H7 (cell line): Measurements from ENCODE around the gene SORCS1. TPM values are rescaled to one million over a fixed set of nuclear protein-coding genes. Genes with fewer than 3 reads are reported as not detected.
A peak's percentile ranks its signal among the peaks of the same experiment; 100 is the strongest.

ENCODE experiments used
- DNase-seq: peaks from one replicate; pipeline ENCODE4 v3.0.0; 2012
- H3K27me3 ChIP-seq: 2 replicates; pipeline ENCODE4 v1.6.0; 2011; ENCODE audit warnings: mild to moderate bottlenecking, low read length; ENCODE audit not compliant: control insufficient read depth, insufficient read depth
- H3K36me3 ChIP-seq: replicated peaks from 2 replicates; pipeline ENCODE4 v1.5.1; 2011; ENCODE audit warnings: low read length; ENCODE audit not compliant: control insufficient read depth, insufficient read depth
- H3K4me3 ChIP-seq: 2 replicates; pipeline ENCODE4 v1.5.1; 2011; ENCODE audit warnings: low read depth, mild to moderate bottlenecking, control low read depth, low read length, moderate library complexity; ENCODE audit not compliant: insufficient read depth
- total RNA-seq: library from RNA; depleted of rRNA; stranded (reverse); fragments of >200 nt; shearing (Covaris generic); gene quantifications from 2 replicates; pipeline ENCODE4 v1.2.3, GENCODE V29; 2014

Gene SORCS1
- total RNA-seq, 1 experiment from 2014 or later, result 1.3 TPM

GRCh38 chr10:106804992-106805582 lies 359.4 kb downstream of the SORCS1 start:
- H3K27me3 ChIP-seq, result no peaks in the 10 kb centered on the region
- no peaks in the 10 kb centered on the region for H3K36me3 ChIP-seq
- no peak for DNase-seq
- H3K4me3 ChIP-seq, result no peak overlapping the region

- no peak overlapping the region for H3K4me3 ChIP-seq
- no peak for DNase-seq
- no peaks in the 10 kb centered on the region for H3K27me3 ChIP-seq
- no peaks in the 10 kb centered on the region for H3K36me3 ChIP-seq
Observed at GRCh38 chr10:106802949-106803348, 361.6 kb downstream of the SORCS1 start.

GRCh38 chr10:106799776-106800175 lies 364.7 kb downstream of the SORCS1 start:
- no peaks in the 10 kb centered on the region for H3K27me3 ChIP-seq
- H3K36me3 ChIP-seq, result no peaks in the 10 kb centered on the region
- no peak for DNase-seq
- H3K4me3 ChIP-seq, result no peak overlapping the region

GRCh38 chr10:106795619-106796018 lies 368.9 kb downstream of the SORCS1 start:
- Histone ChIP-seq H3K4me3 (no peak overlapping the region), H3K36me3 (no peaks in the 10 kb centered on the region), H3K27me3 (no peaks in the 10 kb centered on the region)
- DNase-seq, result peak; percentile 78

- no peaks in the 10 kb centered on the region for H3K36me3 ChIP-seq
- H3K27me3 ChIP-seq, result no peaks in the 10 kb centered on the region
- DNase-seq, result no peak
- H3K4me3 ChIP-seq, result no peak overlapping the region
Observed at GRCh38 chr10:106793617-106794016, 370.9 kb downstream of the SORCS1 start.

GRCh38 chr10:106789623-106790022 lies 374.9 kb downstream of the SORCS1 start:
- Histone ChIP-seq H3K27me3 (no peaks in the 10 kb centered on the region), H3K36me3 (no peaks in the 10 kb centered on the region), H3K4me3 (no peak overlapping the region)
- no peak for DNase-seq

- H3K36me3 ChIP-seq, result no peaks in the 10 kb centered on the region
- no peak overlapping the region for H3K4me3 ChIP-seq
- no peaks in the 10 kb centered on the region for H3K27me3 ChIP-seq
- DNase-seq, result no peak
Observed at GRCh38 chr10:106788982-106789381, 375.5 kb downstream of the SORCS1 start.

- Histone ChIP-seq H3K36me3 (no peaks in the 10 kb centered on the region), H3K27me3 (no peaks in the 10 kb centered on the region), H3K4me3 (no peak overlapping the region)
- DNase-seq, result no peak
Observed at GRCh38 chr10:106785528-106785927, 379.0 kb downstream of the SORCS1 start.

GRCh38 chr10:106780632-106781031 lies 383.9 kb downstream of the SORCS1 start:
- Histone ChIP-seq H3K27me3 (no peaks in the 10 kb centered on the region), H3K36me3 (no peaks in the 10 kb centered on the region), H3K4me3 (no peak overlapping the region)
- no peak for DNase-seq

- Histone ChIP-seq H3K27me3 (no peaks in the 10 kb centered on the region), H3K4me3 (no peak overlapping the region), H3K36me3 (no peaks in the 10 kb centered on the region)
- DNase-seq, result no peak
Observed at GRCh38 chr10:106777841-106778240, 386.7 kb downstream of the SORCS1 start.

GRCh38 chr10:106775127-106775526 lies 389.4 kb downstream of the SORCS1 start:
- no peak for DNase-seq
- no peak overlapping the region for H3K4me3 ChIP-seq
- no peaks in the 10 kb centered on the region for H3K27me3 ChIP-seq
- H3K36me3 ChIP-seq, result no peaks in the 10 kb centered on the region

- DNase-seq, result no peak
- Histone ChIP-seq H3K36me3 (no peaks in the 10 kb centered on the region), H3K4me3 (no peak overlapping the region), H3K27me3 (no peaks in the 10 kb centered on the region)
Observed at GRCh38 chr10:106772957-106773356, 391.5 kb downstream of the SORCS1 start.

- Histone ChIP-seq H3K27me3 (no peaks in the 10 kb centered on the region), H3K36me3 (no peaks in the 10 kb centered on the region), H3K4me3 (no peak overlapping the region)
- DNase-seq, result no peak
Observed at GRCh38 chr10:106771154-106771553, 393.4 kb downstream of the SORCS1 start.

GRCh38 chr10:106768204-106768603 lies 396.3 kb downstream of the SORCS1 start:
- Histone ChIP-seq H3K36me3 (no peaks in the 10 kb centered on the region), H3K4me3 (no peak overlapping the region), H3K27me3 (no peaks in the 10 kb centered on the region)
- no peak for DNase-seq

GRCh38 chr10:106765928-106766327 lies 398.6 kb downstream of the SORCS1 start:
- Histone ChIP-seq H3K4me3 (no peak overlapping the region), H3K27me3 (no peaks in the 10 kb centered on the region), H3K36me3 (no peaks in the 10 kb centered on the region)
- peak; percentile 36 for DNase-seq

GRCh38 chr10:106765241-106765754 lies 399.2 kb downstream of the SORCS1 start:
- H3K36me3 ChIP-seq, result no peaks in the 10 kb centered on the region
- H3K27me3 ChIP-seq, result no peaks in the 10 kb centered on the region
- no peak overlapping the region for H3K4me3 ChIP-seq
- peak; percentile 40 for DNase-seq
